ENCODE measurements around the gene MINDY3. TPM values are rescaled to one million over a fixed set of nuclear protein-coding genes. Genes with fewer than 3 reads are reported as not detected.
A peak's percentile ranks its signal among the peaks of the same experiment; 100 is the strongest.
"Not testable (repeated sequence)": the region's sequence is repeated elsewhere in the genome, so short reads cannot be mapped to it uniquely, and the experiment has no call there.

MINDY3 gene
- total and polyA plus RNA-seq, 3 experiments from 2014 or later, result 4.6 to 24.4 (median 23.4) TPM

- H3K27ac Mint-ChIP-seq, result no peak overlapping the region
Observed at GRCh38 chr10:15853800-15854199, 6.5 kb downstream of the MINDY3 start.

GRCh38 chr10:15852111-15852557 is 8.2 kb downstream of the MINDY3 start:
- H3K36me3 Mint-ChIP-seq, result peaks cover 42 to 57% (median 43%) of the 10 kb centered on the region in 3 donors

More at GRCh38 chr10:15853800-15854199, 6.5 kb downstream of the MINDY3 start:
- no peaks in the 10 kb centered on the region for H3K27me3 ChIP-seq (ENCODE audit: insufficient read depth, low read length, poor library complexity, severe bottlenecking)
- H3K27me3 Mint-ChIP-seq, result no peaks in the 10 kb centered on the region
- peaks cover 4% of the 10 kb centered on the region for H3K36me3 ChIP-seq (ENCODE audit: insufficient read depth, low read length)
- no peak for DNase-seq
- no peak overlapping the region for H3K4me3 ChIP-seq (ENCODE audit: low read length)
- POLR2A ChIA-PET, result no interaction called here
- H3K4me3 Mint-ChIP-seq, result no peak overlapping the region
- peaks cover 26% of the 10 kb centered on the region for H3K4me1 ChIP-seq (ENCODE audit: insufficient read depth, low read length)
- CTCF ChIA-PET, result no interaction called here
- H3K9me3 Mint-ChIP-seq, result peaks cover 19 to 31% (median 26%) of the 10 kb centered on the region in 5 donors
- H3K36me3 Mint-ChIP-seq, result peaks cover 34 to 46% (median 43%) of the 10 kb centered on the region in 3 donors
- no peak overlapping the region for H3K27ac ChIP-seq (ENCODE audit: low read depth, low read length)
- H3K9me3 ChIP-seq (ENCODE audit: low read length), result peaks cover 7% of the 10 kb centered on the region
- peaks cover 69 to 91% (median 83%) of the 10 kb centered on the region in 3 donors for H3K4me1 Mint-ChIP-seq

GRCh38 chr10:15850337-15850978 is 9.8 kb downstream of the MINDY3 start:
- H3K9me3 ChIP-seq (ENCODE audit: low read length); POLR2A ChIA-PET; H3K4me1 ChIP-seq (ENCODE audit: insufficient read depth, low read length); H3K27ac Mint-ChIP-seq; H3K4me3 Mint-ChIP-seq; H3K4me3 ChIP-seq (ENCODE audit: low read length); H3K36me3 ChIP-seq (ENCODE audit: insufficient read depth, low read length); DNase-seq; H3K27ac ChIP-seq (ENCODE audit: low read depth, low read length); H3K27me3 Mint-ChIP-seq; CTCF ChIA-PET; H3K27me3 ChIP-seq (ENCODE audit: insufficient read depth, low read length, poor library complexity, severe bottlenecking): not testable (repeated sequence)
- Mint-ChIP-seq H3K4me1 (peaks cover 48 to 70% (median 68%) of the 10 kb centered on the region in 3 donors), H3K9me3 (peaks cover 19 to 31% (median 26%) of the 10 kb centered on the region in 5 donors), H3K36me3 (peaks cover 37 to 56% (median 43%) of the 10 kb centered on the region in 3 donors)

More at GRCh38 chr10:15852111-15852557, 8.2 kb downstream of the MINDY3 start:
- Histone ChIP-seq H3K4me1 (ENCODE audit: insufficient read depth, low read length) (peaks cover 10% of the 10 kb centered on the region), H3K27ac (ENCODE audit: low read depth, low read length) (no peak overlapping the region), H3K27me3 (ENCODE audit: insufficient read depth, low read length, poor library complexity, severe bottlenecking) (no peaks in the 10 kb centered on the region), H3K9me3 (ENCODE audit: low read length) (peaks cover 7% of the 10 kb centered on the region), H3K36me3 (ENCODE audit: insufficient read depth, low read length) (peaks cover 4% of the 10 kb centered on the region), H3K4me3 (ENCODE audit: low read length) (no peak overlapping the region)
- no peaks in the 10 kb centered on the region for H3K27me3 Mint-ChIP-seq
- H3K4me1 Mint-ChIP-seq, result peaks cover 58 to 81% (median 77%) of the 10 kb centered on the region in 3 donors
- H3K27ac Mint-ChIP-seq, result no peak overlapping the region
- no peak for DNase-seq
- H3K4me3 Mint-ChIP-seq, result no peak overlapping the region
- ChIA-PET POLR2A (no interaction called here), CTCF (no interaction called here)
- peaks cover 19 to 31% (median 26%) of the 10 kb centered on the region in 5 donors for H3K9me3 Mint-ChIP-seq

GRCh38 chr10:15849316-15849715 is 11.0 kb downstream of the MINDY3 start:
- Mint-ChIP-seq H3K36me3 (peaks cover 32 to 52% (median 43%) of the 10 kb centered on the region in 3 donors), H3K27me3 (no peaks in the 10 kb centered on the region), H3K9me3 (peaks cover 19 to 31% (median 26%) of the 10 kb centered on the region in 5 donors), H3K4me3 (no peak overlapping the region), H3K4me1 (peaks cover 45 to 61% (median 57%) of the 10 kb centered on the region in 3 donors), H3K27ac (no peak overlapping the region)
- no peak for DNase-seq
- Histone ChIP-seq H3K27me3 (ENCODE audit: insufficient read depth, low read length, poor library complexity, severe bottlenecking) (no peaks in the 10 kb centered on the region), H3K4me1 (ENCODE audit: insufficient read depth, low read length) (no peaks in the 10 kb centered on the region), H3K36me3 (ENCODE audit: insufficient read depth, low read length) (peaks cover 4% of the 10 kb centered on the region), H3K27ac (ENCODE audit: low read depth, low read length) (no peak overlapping the region), H3K9me3 (ENCODE audit: low read length) (peaks cover 7% of the 10 kb centered on the region), H3K4me3 (ENCODE audit: low read length) (no peak overlapping the region)
- POLR2A ChIA-PET, result no interaction called here
- CTCF ChIA-PET, result interaction anchor here (0.7 kb wide), 1 partner anchor 12 kb away, joined by 4 read pairs; no protein-coding TSS in a partner anchor

- ChIA-PET CTCF (no interaction called here), POLR2A (no interaction called here)
- Histone ChIP-seq H3K4me1 (ENCODE audit: insufficient read depth, low read length) (no peaks in the 10 kb centered on the region), H3K9me3 (ENCODE audit: low read length) (peaks cover 7% of the 10 kb centered on the region), H3K27me3 (ENCODE audit: insufficient read depth, low read length, poor library complexity, severe bottlenecking) (no peaks in the 10 kb centered on the region), H3K36me3 (ENCODE audit: insufficient read depth, low read length) (peaks cover 4% of the 10 kb centered on the region), H3K4me3 (ENCODE audit: low read length) (no peak overlapping the region), H3K27ac (ENCODE audit: low read depth, low read length) (no peak overlapping the region)
- Mint-ChIP-seq H3K4me1 (peaks cover 48 to 65% (median 62%) of the 10 kb centered on the region in 3 donors), H3K27ac (peak overlapping the region in 1 of 8 donors; percentile 40), H3K4me3 (no peak overlapping the region), H3K9me3 (peaks cover 19 to 31% (median 26%) of the 10 kb centered on the region in 5 donors), H3K27me3 (no peaks in the 10 kb centered on the region), H3K36me3 (peaks cover 34 to 61% (median 43%) of the 10 kb centered on the region in 3 donors)
- DNase-seq, result no peak
Observed at GRCh38 chr10:15847481-15847880, 12.8 kb downstream of the MINDY3 start.

- Mint-ChIP-seq H3K4me1 (peaks cover 35 to 52% (median 35%) of the 10 kb centered on the region in 3 donors), H3K36me3 (peaks cover 11 to 49% (median 16%) of the 10 kb centered on the region in 3 donors), H3K27me3 (no peaks in the 10 kb centered on the region), H3K27ac (no peak overlapping the region), H3K9me3 (peaks cover 0 to 6% (median 3%) of the 10 kb centered on the region in 5 donors), H3K4me3 (no peak overlapping the region)
- Histone ChIP-seq H3K27ac (ENCODE audit: low read depth, low read length) (no peak overlapping the region), H3K27me3 (ENCODE audit: insufficient read depth, low read length, poor library complexity, severe bottlenecking) (no peaks in the 10 kb centered on the region), H3K4me3 (ENCODE audit: low read length) (no peak overlapping the region), H3K4me1 (ENCODE audit: insufficient read depth, low read length) (no peaks in the 10 kb centered on the region), H3K9me3 (ENCODE audit: low read length) (no peaks in the 10 kb centered on the region), H3K36me3 (ENCODE audit: insufficient read depth, low read length) (no peaks in the 10 kb centered on the region)
- ChIA-PET POLR2A (no interaction called here), CTCF (no interaction called here)
- DNase-seq, result no peak
Observed at GRCh38 chr10:15844517-15844916, 15.8 kb downstream of the MINDY3 start.

GRCh38 chr10:15843695-15844094 is 16.6 kb downstream of the MINDY3 start:
- H3K27me3 Mint-ChIP-seq, result no peaks in the 10 kb centered on the region
- H3K4me1 Mint-ChIP-seq, result peaks cover 27 to 44% (median 30%) of the 10 kb centered on the region in 3 donors
- Histone ChIP-seq H3K9me3 (ENCODE audit: low read length) (no peaks in the 10 kb centered on the region), H3K4me3 (ENCODE audit: low read length) (no peak overlapping the region), H3K27ac (ENCODE audit: low read depth, low read length) (no peak overlapping the region), H3K4me1 (ENCODE audit: insufficient read depth, low read length) (no peaks in the 10 kb centered on the region), H3K36me3 (ENCODE audit: insufficient read depth, low read length) (no peaks in the 10 kb centered on the region), H3K27me3 (ENCODE audit: insufficient read depth, low read length, poor library complexity, severe bottlenecking) (no peaks in the 10 kb centered on the region)
- no peak for DNase-seq
- ChIA-PET POLR2A (no interaction called here), CTCF (no interaction called here)
- no peak overlapping the region for H3K4me3 Mint-ChIP-seq
- H3K27ac Mint-ChIP-seq, result peak overlapping the region in 2 of 8 donors; percentile 5 to 43
- H3K9me3 Mint-ChIP-seq, result no peaks in the 10 kb centered on the region
- H3K36me3 Mint-ChIP-seq, result peaks cover 8 to 46% (median 10%) of the 10 kb centered on the region in 3 donors

GRCh38 chr10:15842556-15843169 is 17.6 kb downstream of the MINDY3 start:
- Histone ChIP-seq H3K4me1 (ENCODE audit: insufficient read depth, low read length) (no peaks in the 10 kb centered on the region), H3K36me3 (ENCODE audit: insufficient read depth, low read length) (peaks cover 3% of the 10 kb centered on the region), H3K4me3 (ENCODE audit: low read length) (no peak overlapping the region), H3K9me3 (ENCODE audit: low read length) (no peaks in the 10 kb centered on the region), H3K27me3 (ENCODE audit: insufficient read depth, low read length, poor library complexity, severe bottlenecking) (no peaks in the 10 kb centered on the region), H3K27ac (ENCODE audit: low read depth, low read length) (no peak overlapping the region)
- peak overlapping the region in 3 of 8 donors; percentile 6 to 46 (median 26) for H3K27ac Mint-ChIP-seq
- H3K4me1 Mint-ChIP-seq, result peaks cover 23 to 36% (median 29%) of the 10 kb centered on the region in 3 donors
- ChIA-PET CTCF (no interaction called here), POLR2A (no interaction called here)
- no peak for DNase-seq
- H3K36me3 Mint-ChIP-seq, result peaks cover 3 to 41% (median 12%) of the 10 kb centered on the region in 3 donors
- H3K27me3 Mint-ChIP-seq, result no peaks in the 10 kb centered on the region
- peak overlapping the region in 1 of 7 donors; percentile 23 for H3K4me3 Mint-ChIP-seq
- H3K9me3 Mint-ChIP-seq, result no peaks in the 10 kb centered on the region

All from CD8-positive, alpha-beta memory T cell (primary cell).